Effector memory CD4-positive, alpha-beta T cell (primary cell): Measurements from ENCODE around the gene RTEL1.
A peak's percentile ranks its signal among the peaks of the same experiment; 100 is the strongest.

ENCODE experiments used
- DNase-seq, 3 donors: peaks; one replicate each; pipeline ENCODE4 v3.0.0-alpha.2; 2020
- H3K27ac ChIP-seq: 2 replicates; pipeline ENCODE4 v1.7.0; 2013; ENCODE audit warnings: mild to moderate bottlenecking, low read length, moderate library complexity; ENCODE audit not compliant: insufficient read depth, poor library complexity, severe bottlenecking
- H3K27me3 ChIP-seq: replicated peaks from 2 replicates; pipeline ENCODE4 v1.7.0; 2013; ENCODE audit warnings: mild to moderate bottlenecking, low read length; ENCODE audit not compliant: insufficient read depth, control insufficient read depth, poor library complexity, severe bottlenecking
- H3K36me3 ChIP-seq: 2 replicates; pipeline ENCODE4 v1.7.0; 2013; ENCODE audit warnings: mild to moderate bottlenecking, low read length, moderate library complexity; ENCODE audit not compliant: control insufficient read depth, insufficient read depth
- H3K4me1 ChIP-seq: 2 replicates; pipeline ENCODE4 v1.7.0; 2013; ENCODE audit warnings: low read length, mild to moderate bottlenecking; ENCODE audit not compliant: control insufficient read depth, insufficient read depth, poor library complexity, severe bottlenecking
- H3K4me3 ChIP-seq: 2 replicates; pipeline ENCODE4 v1.7.0; 2013; ENCODE audit warnings: low read length, low read depth, mild to moderate bottlenecking; ENCODE audit not compliant: insufficient read depth, poor library complexity, severe bottlenecking
- H3K9me3 ChIP-seq: 2 replicates; pipeline ENCODE4 v1.7.0; 2013; ENCODE audit warnings: mild to moderate bottlenecking, low read length, moderate library complexity; ENCODE audit not compliant: control insufficient read depth

RTEL1 gene

GRCh38 chr20:63701051-63701328, 42.9 kb downstream of the RTEL1 start:
- no peak overlapping the region for H3K27ac ChIP-seq

GRCh38 chr20:63701329-63702035, 43.4 kb downstream of the RTEL1 start:
- Histone ChIP-seq H3K9me3 (no peaks in the 10 kb centered on the region), H3K4me1 (peaks cover 33% of the 10 kb centered on the region), H3K27me3 (no peaks in the 10 kb centered on the region), H3K27ac (peak overlapping the region; percentile 19), H3K36me3 (peaks cover 32% of the 10 kb centered on the region), H3K4me3 (no peak overlapping the region)
- no peak for DNase-seq

More at GRCh38 chr20:63701051-63701328, 42.9 kb downstream of the RTEL1 start:
- Histone ChIP-seq H3K27me3 (no peaks in the 10 kb centered on the region), H3K4me1 (peaks cover 35% of the 10 kb centered on the region), H3K4me3 (no peak overlapping the region), H3K36me3 (peaks cover 28% of the 10 kb centered on the region), H3K9me3 (no peaks in the 10 kb centered on the region)
- no peak for DNase-seq

- H3K4me1 ChIP-seq = peaks cover 33% of the 10 kb centered on the region
- H3K27me3 ChIP-seq = no peaks in the 10 kb centered on the region
- peaks cover 32% of the 10 kb centered on the region for H3K36me3 ChIP-seq
- H3K27ac ChIP-seq = peak overlapping the region; percentile 19
- DNase-seq = no peak
- no peaks in the 10 kb centered on the region for H3K9me3 ChIP-seq
- H3K4me3 ChIP-seq = no peak overlapping the region
Observed at GRCh38 chr20:63702036-63702665, 44.0 kb downstream of the RTEL1 start.

GRCh38 chr20:63702751-63703470, 44.8 kb downstream of the RTEL1 start:
- Histone ChIP-seq H3K36me3 (peaks cover 32% of the 10 kb centered on the region), H3K27ac (no peak overlapping the region), H3K4me3 (no peak overlapping the region), H3K27me3 (no peaks in the 10 kb centered on the region), H3K4me1 (peaks cover 36% of the 10 kb centered on the region), H3K9me3 (no peaks in the 10 kb centered on the region)
- DNase-seq = no peak

GRCh38 chr20:63703471-63703975, 45.4 kb downstream of the RTEL1 start:
- no peak overlapping the region for H3K4me3 ChIP-seq
- H3K36me3 ChIP-seq = peaks cover 32% of the 10 kb centered on the region
- H3K9me3 ChIP-seq = no peaks in the 10 kb centered on the region
- no peaks in the 10 kb centered on the region for H3K27me3 ChIP-seq
- no peak overlapping the region for H3K27ac ChIP-seq
- no peak for DNase-seq
- H3K4me1 ChIP-seq = peaks cover 38% of the 10 kb centered on the region

GRCh38 chr20:63703976-63704748, 46.0 kb downstream of the RTEL1 start:
- Histone ChIP-seq H3K27me3 (no peaks in the 10 kb centered on the region), H3K4me3 (no peak overlapping the region), H3K36me3 (peaks cover 32% of the 10 kb centered on the region), H3K4me1 (peaks cover 40% of the 10 kb centered on the region), H3K27ac (no peak overlapping the region), H3K9me3 (no peaks in the 10 kb centered on the region)
- no peak for DNase-seq

GRCh38 chr20:63704749-63705117, 46.6 kb downstream of the RTEL1 start:
- Histone ChIP-seq H3K4me1 (peaks cover 42% of the 10 kb centered on the region), H3K27me3 (no peaks in the 10 kb centered on the region), H3K36me3 (peaks cover 32% of the 10 kb centered on the region), H3K27ac (no peak overlapping the region), H3K4me3 (no peak overlapping the region), H3K9me3 (no peaks in the 10 kb centered on the region)
- no peak for DNase-seq

- Histone ChIP-seq H3K36me3 (peaks cover 32% of the 10 kb centered on the region), H3K27me3 (no peaks in the 10 kb centered on the region), H3K4me3 (no peak overlapping the region), H3K9me3 (no peaks in the 10 kb centered on the region), H3K4me1 (peaks cover 46% of the 10 kb centered on the region), H3K27ac (no peak overlapping the region)
- DNase-seq = no peak
Observed at GRCh38 chr20:63705232-63706026, 47.3 kb downstream of the RTEL1 start.

GRCh38 chr20:63706027-63706695, 48.0 kb downstream of the RTEL1 start:
- peaks cover 43% of the 10 kb centered on the region for H3K4me1 ChIP-seq
- H3K4me3 ChIP-seq = peak overlapping the region; percentile 65
- H3K27me3 ChIP-seq = no peaks in the 10 kb centered on the region
- H3K36me3 ChIP-seq = peaks cover 35% of the 10 kb centered on the region
- no peaks in the 10 kb centered on the region for H3K9me3 ChIP-seq
- peak overlapping the region; percentile 71 for H3K27ac ChIP-seq
- no peak for DNase-seq
